HUES6 (cell line): ENCODE results near the gene OR1D2.
A peak's percentile ranks its signal among the peaks of the same experiment; 100 is the strongest.
"Not testable (repeated sequence)": the region's sequence is repeated elsewhere in the genome, so short reads cannot be mapped to it uniquely, and the experiment has no call there.

Experiments
- H3K27ac ChIP-seq: 2 replicates; pipeline ENCODE4 v1.7.0; 2013; ENCODE audit warnings: low read depth, mild to moderate bottlenecking, low read length, inconsistent platforms
- H3K27me3 ChIP-seq: 2 replicates; pipeline ENCODE4 v1.6.1; 2013; ENCODE audit warnings: low read length; ENCODE audit not compliant: control insufficient read depth, insufficient read depth
- H3K36me3 ChIP-seq: 2 replicates; pipeline ENCODE4 v1.6.1; 2013; ENCODE audit warnings: low read length; ENCODE audit not compliant: control insufficient read depth, insufficient read depth
- H3K4me1 ChIP-seq: 2 replicates; pipeline ENCODE4 v1.6.1; 2013; ENCODE audit warnings: low read length; ENCODE audit not compliant: control insufficient read depth, insufficient read depth
- H3K4me3 ChIP-seq: 2 replicates; pipeline ENCODE4 v1.5.1; 2013; ENCODE audit warnings: low read depth, low read length
- H3K9ac ChIP-seq: one replicate; pipeline ENCODE4 v1.6.1; 2013; ENCODE audit warnings: mild to moderate bottlenecking, low read length
- H3K9me3 ChIP-seq: 2 replicates; pipeline ENCODE4 v1.6.1; 2013; ENCODE audit warnings: low read depth, low read length; ENCODE audit not compliant: control insufficient read depth, insufficient read depth

The OR1D2 gene

DNA sequence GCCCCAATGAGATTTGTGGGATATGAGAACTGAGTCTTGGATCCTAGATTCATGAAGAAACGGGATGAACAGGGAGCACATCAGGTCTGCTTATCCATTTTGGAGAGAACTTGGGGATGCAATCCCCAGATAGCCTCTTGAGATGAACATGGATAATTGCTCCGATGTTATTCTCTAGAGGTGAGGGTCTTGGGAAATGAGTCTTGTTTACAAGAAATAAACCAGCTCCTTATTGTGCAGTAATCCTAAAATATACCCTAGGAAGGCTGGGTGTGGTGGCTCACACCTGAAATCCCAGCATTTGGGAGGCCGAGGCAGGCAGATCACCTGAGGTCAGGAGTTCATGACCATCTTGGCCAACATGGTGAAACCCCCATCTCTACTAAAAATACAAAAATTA lies at the start of gene OR1D2:
Gene OR1D2, minus strand, starts transcription at position 101 of the 400 bp plus-strand sequence. CDS start 11,426 bp downstream, outside the sequence.
- H3K4me3 ChIP-seq, result no peak within 1 kb of the TSS
- H3K9ac ChIP-seq, result no peak within 1 kb of the TSS
- H3K4me1 ChIP-seq, result no peaks in the 10 kb centered on the region
- H3K9me3 ChIP-seq, result peaks cover 7% of the 10 kb centered on the region; the same call in 1 of the 2 replicates
- H3K27ac ChIP-seq, result no peak within 1 kb of the TSS
- no peaks in the 10 kb centered on the region for H3K27me3 ChIP-seq
- no peaks in the 10 kb centered on the region for H3K36me3 ChIP-seq

DNA sequence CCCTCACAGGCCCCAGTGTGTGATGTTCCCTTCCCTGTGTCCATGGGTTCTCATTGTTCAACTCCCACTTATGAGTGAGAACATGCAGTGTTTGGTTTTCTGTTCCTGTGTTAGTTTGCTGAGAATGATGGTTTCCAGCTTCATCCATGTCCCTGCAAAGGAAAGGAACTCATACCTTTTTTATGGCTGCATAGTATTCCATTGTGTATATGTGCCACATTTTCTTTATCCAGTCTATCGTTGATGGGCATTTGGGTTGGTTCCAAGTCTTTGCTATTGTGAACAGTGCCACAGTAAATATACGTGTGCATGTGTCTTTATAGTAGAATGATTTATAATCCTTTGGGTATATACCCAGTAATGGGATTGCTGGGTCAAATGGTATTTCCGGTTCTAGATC lies 33.3 kb upstream of the OR1D2 start:
- H3K4me3 ChIP-seq, H3K36me3 ChIP-seq, H3K27me3 ChIP-seq, H3K9ac ChIP-seq, H3K9me3 ChIP-seq, H3K27ac ChIP-seq, H3K4me1 ChIP-seq: not testable (repeated sequence)

- Histone ChIP-seq H3K27me3 (0 out of 2 replicates have a peak, but pooled peaks cover 2% of the 10 kb centered on the region), H3K4me3 (no peak within 1 kb of the TSS), H3K4me1 (no peaks in the 10 kb centered on the region), H3K27ac (no peak within 1 kb of the TSS), H3K36me3 (no peaks in the 10 kb centered on the region), H3K9ac (no peak within 1 kb of the TSS), H3K9me3 (no peaks in the 10 kb centered on the region)
Measured at GRCh38 chr17:3127451-3127850, 23.2 kb upstream of the OR1D2 start, which contains the start of gene OR1G1. OR1G1 (minus strand) TSS chr17:3127551; CDS start chr17:3127551, 0 bp downstream.

GRCh38 chr17:3073850-3074249 lies 30.4 kb downstream of the OR1D2 start:
- H3K27me3 ChIP-seq, H3K4me3 ChIP-seq, H3K27ac ChIP-seq, H3K9me3 ChIP-seq, H3K36me3 ChIP-seq, H3K4me1 ChIP-seq, H3K9ac ChIP-seq: not testable (repeated sequence)

DNA sequence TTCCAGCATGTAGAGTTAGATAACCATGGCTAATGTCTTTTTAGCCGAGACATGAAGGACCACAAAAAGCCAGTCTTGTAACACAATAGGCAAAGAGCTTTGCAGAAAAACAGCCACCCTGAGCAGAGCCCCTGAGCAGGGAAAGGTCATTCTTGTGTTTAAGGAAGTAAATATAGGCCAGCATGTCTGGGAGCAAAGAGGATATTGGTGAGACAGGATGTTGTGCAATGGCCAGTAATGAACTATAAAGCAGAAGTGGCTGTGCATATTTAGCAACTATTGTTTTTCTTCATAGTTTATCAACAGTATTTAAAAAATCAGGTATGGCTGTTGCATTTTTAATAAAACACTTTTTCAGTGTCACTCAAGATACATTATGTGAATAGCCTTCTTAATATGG lies 39.0 kb downstream of the OR1D2 start:
- H3K27me3 ChIP-seq, H3K9me3 ChIP-seq, H3K36me3 ChIP-seq, H3K4me3 ChIP-seq, H3K4me1 ChIP-seq, H3K9ac ChIP-seq, H3K27ac ChIP-seq: not testable (repeated sequence)

- H3K4me1 ChIP-seq, H3K4me3 ChIP-seq, H3K9ac ChIP-seq, H3K36me3 ChIP-seq, H3K27ac ChIP-seq, H3K9me3 ChIP-seq, H3K27me3 ChIP-seq: not testable (repeated sequence)
Measured at GRCh38 chr17:3063507-3063906, 40.7 kb downstream of the OR1D2 start, which contains the start of gene OR1D5. OR1D5 (minus strand) TSS chr17:3063607; CDS start chr17:3063607, 0 bp downstream.

- H3K4me1 ChIP-seq, H3K9me3 ChIP-seq, H3K36me3 ChIP-seq, H3K4me3 ChIP-seq, H3K9ac ChIP-seq, H3K27ac ChIP-seq, H3K27me3 ChIP-seq: not testable (repeated sequence)
Measured at GRCh38 chr17:3062824-3063377, 41.3 kb downstream of the OR1D2 start.

DNA sequence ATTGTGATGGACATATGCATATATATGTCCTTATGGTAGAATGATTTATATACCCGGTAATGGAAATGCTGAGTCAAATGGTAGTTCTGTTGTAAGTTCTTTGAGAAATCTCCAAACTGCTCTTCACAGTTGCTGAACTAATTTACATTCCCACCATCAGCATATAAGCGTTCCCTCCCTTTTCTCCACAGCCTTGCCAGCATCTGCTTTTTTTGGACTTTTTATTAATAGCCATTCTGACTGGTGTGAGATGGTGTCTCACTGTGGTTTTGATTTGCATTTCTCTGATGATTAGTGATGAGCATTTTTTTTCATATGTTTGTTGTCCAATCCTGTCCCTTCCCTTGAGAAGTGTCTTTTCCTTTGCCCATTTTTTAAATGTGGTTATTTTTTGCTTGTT lies 49.4 kb downstream of the OR1D2 start:
- not testable (repeated sequence) for H3K4me3 ChIP-seq, H3K27me3 ChIP-seq, H3K4me1 ChIP-seq, H3K27ac ChIP-seq, H3K9ac ChIP-seq, H3K36me3 ChIP-seq, H3K9me3 ChIP-seq

- no peaks in the 10 kb centered on the region for H3K4me1 ChIP-seq
- H3K4me3 ChIP-seq, result peak overlapping the region; percentile 65
- no peaks in the 10 kb centered on the region for H3K36me3 ChIP-seq
- H3K9me3 ChIP-seq, result peaks cover 2% of the 10 kb centered on the region; the same call in 1 of the 2 replicates
- no peak overlapping the region for H3K9ac ChIP-seq
- no peak overlapping the region for H3K27ac ChIP-seq
- H3K27me3 ChIP-seq, result no peaks in the 10 kb centered on the region; the same call in 1 of the 2 replicates
Measured at GRCh38 chr17:3049705-3050295, 54.4 kb downstream of the OR1D2 start.

DNA sequence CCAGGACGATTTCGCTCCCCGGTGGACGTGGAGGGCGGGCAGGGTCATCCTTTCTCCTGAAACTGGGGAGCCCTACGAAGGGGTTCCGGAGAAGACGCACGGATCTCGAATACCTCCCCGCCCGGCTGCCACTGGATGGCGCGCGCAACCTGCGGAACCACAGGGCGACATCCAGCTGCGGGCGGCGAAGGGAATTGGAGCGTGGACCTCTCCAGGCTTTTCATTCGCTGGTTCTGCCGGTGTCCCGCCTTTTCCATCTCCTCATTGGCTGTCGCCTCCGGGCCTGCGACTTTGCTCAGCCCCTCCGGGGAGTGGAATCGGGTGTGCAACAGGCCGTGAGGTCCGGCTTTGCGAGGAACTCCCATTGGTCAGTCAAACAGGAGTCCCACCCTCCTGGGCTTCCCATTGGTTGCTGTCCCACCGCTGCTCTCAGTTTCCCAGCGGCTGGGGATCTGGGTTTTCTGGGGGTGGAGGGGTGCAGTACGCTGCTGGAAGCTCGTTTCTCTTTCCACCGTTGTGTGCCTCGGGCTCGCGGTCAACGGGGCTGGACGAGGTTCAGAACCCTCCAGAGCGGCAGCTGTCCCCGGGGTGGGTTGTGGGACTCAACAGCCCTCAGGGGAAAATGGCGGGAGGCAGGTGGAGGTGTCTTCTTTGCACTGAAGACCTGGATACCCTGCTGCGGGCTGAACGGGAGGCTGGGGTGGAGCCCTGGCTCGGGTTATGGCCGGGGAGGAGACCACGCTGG lies 55.3 kb downstream of the OR1D2 start:
- Histone ChIP-seq H3K36me3 (no peaks in the 10 kb centered on the region), H3K27ac (peak overlapping the region; percentile 36; the same call in 1 of the 2 replicates)

DNA sequence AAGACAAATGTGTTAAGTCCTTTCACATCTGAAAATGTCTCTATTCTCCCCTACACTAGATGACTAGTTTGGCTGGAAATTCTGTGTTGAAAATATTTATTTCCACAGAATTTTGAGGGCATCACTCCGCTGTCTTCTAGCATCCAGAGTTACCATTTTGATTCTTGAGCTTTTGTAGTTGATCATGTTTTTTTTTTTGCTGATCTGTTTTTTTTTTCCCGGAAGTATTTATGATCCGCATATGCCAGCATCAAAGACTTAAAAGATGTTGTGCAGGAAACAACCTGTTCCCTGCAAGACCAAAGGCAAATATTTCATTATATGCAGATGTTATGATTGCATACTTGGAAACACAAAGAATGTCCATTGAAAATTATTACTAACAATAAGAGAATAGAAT lies 57.5 kb downstream of the OR1D2 start:
- Histone ChIP-seq H3K9ac (no peak overlapping the region), H3K27me3 (no peaks in the 10 kb centered on the region; the same call in 1 of the 2 replicates), H3K4me3 (no peak overlapping the region), H3K4me1 (no peaks in the 10 kb centered on the region), H3K36me3 (no peaks in the 10 kb centered on the region), H3K27ac (no peak overlapping the region), H3K9me3 (peaks cover 23% of the 10 kb centered on the region)

More for the DNA sequence above, 55.3 kb downstream of the OR1D2 start:
- no peaks in the 10 kb centered on the region for H3K4me1 ChIP-seq
- peak overlapping the region; percentile 73 for H3K9ac ChIP-seq
- peaks cover 10% of the 10 kb centered on the region for H3K9me3 ChIP-seq
- H3K27me3 ChIP-seq, result no peaks in the 10 kb centered on the region; the same call in 1 of the 2 replicates
- H3K4me3 ChIP-seq, result peak overlapping the region; percentile 71
